ENCODE results near the gene SAMD8.
"Not testable (repeated sequence)": the region's sequence is repeated elsewhere in the genome, so short reads cannot be mapped to it uniquely, and the experiment has no call there.

The SAMD8 gene

GRCh38 chr10:75137533-75138438 lies 26.3 kb downstream of the SAMD8 start:
- DNase-seq (ENCODE audit: low spot score) (peak; percentile 26), FAIRE-seq (no peak)

DNA sequence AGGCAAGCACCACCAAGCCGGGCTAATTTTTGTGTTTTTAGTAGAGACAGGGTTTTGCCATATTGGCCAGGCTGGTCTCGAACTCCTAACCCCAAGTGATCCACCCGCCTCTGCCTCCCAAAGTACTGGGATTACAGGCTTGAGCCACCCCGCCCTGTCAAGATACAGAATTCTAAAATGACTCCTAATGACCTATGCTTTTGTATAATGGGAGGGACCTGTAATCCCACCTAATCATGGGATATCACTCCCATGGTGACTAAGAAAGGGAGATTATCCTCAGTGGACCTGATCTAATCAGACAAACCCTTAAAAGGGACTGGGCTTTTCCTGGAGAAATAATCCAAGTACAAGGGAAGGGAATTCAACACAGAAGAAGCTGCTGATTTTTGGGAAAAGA lies 28.8 kb downstream of the SAMD8 start:
- FAIRE-seq (no peak), DNase-seq (ENCODE audit: low spot score) (no peak)

GRCh38 chr10:75143353-75143752 lies 31.9 kb downstream of the SAMD8 start:
- FAIRE-seq, result no peak
- no peak for DNase-seq (ENCODE audit: low spot score)

DNA sequence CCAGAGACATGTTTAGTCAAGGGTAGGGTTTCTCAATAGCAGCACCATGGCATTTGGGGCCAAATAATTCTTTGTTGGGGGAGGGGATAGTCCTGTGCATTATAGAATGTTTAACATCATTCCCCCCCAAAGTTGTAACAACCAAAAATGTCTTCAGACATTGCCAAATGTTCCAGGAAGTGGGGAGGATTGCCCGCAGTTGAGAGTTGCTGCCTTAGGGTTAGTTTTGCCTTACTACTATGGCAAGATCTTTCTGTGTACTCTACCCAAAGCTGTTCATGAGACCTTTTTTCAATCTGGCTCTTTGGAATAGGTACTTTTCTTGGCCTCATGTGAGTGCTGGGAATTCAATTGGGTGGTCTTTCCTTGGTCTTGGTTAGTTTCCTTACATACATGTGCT lies 34.1 kb downstream of the SAMD8 start:
- DNase-seq (ENCODE audit: low spot score) (no peak), FAIRE-seq (no peak)

GRCh38 chr10:75146780-75147179 lies 35.3 kb downstream of the SAMD8 start:
- FAIRE-seq, result no peak
- DNase-seq (ENCODE audit: low spot score), result no peak

DNA sequence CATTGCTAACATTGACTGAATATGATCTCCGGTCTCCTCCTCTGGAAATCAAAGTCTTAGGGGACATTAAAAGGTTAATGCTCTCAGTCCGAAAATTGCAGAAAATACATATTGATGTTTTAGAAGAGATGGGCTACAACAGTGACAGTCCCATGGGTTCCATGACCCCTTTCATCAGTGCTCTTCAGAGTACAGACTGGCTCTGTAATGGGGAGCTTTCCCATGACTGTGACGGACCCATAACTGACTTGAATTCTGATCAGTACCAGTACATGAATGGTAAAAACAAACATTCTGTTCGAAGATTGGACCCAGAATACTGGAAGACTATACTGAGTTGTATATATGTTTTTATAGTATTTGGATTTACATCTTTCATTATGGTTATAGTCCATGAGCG lies 39.2 kb downstream of the SAMD8 start:
- DNase-seq (ENCODE audit: low spot score) (no peak), FAIRE-seq (no peak)

DNA sequence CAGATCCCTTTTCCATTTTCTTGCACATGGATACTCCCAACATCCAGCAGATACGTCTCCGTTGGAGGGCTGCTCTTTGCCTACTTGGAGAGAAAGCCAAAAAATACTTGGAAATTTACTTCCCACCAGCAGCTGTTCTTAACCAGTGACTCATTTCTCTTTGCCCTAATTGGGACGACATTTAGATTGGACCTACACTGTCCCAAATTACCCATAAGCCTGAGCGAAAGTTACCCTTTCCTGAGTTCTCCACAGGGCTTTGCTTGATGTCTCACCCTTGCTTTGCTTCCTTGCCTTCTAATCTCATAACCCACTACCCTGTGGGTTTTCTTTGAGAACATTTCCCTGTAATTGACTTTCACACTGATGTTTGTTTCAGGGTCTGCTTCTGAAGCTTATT lies 48.1 kb downstream of the SAMD8 start:
- FAIRE-seq (no peak), DNase-seq (ENCODE audit: low spot score) (no peak)

DNA sequence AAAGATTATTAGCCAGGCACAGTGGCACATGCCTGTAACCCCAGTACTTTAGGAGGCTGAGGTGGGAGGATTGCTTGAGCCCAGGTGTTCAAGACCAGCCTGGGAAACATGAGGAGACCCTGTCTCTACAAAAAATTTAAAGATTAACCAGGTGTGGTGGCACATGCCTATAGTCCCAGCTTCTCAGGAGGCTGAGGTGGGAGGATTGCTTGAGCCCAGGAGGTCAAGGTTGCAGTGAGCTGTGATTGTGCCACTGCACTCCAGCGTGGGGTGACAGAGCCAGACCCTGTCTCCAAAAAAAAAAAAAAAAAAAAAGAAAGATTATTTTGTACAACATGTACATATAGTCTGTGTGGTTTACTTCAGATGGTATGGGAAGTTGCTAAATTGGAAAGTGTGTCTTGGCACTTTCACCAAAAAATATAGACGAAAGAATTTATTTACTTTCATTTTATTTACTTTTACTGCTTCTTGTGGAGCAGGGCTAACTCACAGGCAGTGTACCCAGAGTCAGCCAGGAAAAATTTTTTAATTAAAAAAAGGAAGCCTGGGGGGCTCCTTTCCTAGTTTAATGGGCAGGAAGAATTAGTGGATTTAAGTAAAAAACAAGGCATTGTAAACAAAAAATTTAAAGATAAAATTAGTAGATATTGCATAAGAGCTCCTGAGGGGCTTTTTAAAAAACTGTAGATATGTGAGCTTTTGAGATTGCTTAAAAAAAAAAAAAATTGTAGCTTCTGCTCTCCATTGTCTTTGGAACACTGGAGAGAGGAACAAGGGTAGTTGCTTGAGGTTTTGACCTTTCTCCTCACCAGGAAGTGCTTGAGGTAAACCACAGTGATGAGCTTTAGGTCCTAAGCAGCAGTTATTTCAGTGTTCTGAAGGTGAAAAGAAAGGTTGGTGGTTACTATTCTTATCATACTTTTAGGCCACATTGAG lies 54.5 kb downstream of the SAMD8 start:
- DNase-seq (ENCODE audit: low spot score) (no peak), FAIRE-seq (no peak)

GRCh38 chr10:75166623-75166972 lies 55.1 kb downstream of the SAMD8 start:
- DNase-seq (ENCODE audit: low spot score) (no peak), FAIRE-seq (no peak)

DNA sequence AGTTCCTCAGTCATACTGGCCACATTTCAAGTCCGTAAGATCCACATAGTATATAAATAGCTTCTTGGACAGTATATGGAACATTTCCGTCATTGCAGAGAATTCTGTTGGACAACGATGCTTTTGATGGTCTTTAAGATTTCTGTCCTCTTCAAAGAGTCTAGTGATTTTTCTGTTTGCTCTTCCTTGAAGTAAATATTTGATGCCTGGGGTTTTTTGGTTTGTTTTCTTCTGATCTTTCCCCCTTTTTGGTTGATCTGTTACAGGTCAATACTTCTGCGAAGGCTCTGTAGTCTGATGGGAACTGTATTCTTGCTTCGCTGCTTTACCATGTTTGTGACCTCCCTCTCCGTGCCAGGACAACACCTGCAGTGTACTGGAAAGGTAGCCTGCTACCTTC lies 56.8 kb downstream of the SAMD8 start:
- FAIRE-seq, result no peak
- no peak for DNase-seq (ENCODE audit: low spot score)

GRCh38 chr10:75170215-75170614 lies 58.8 kb downstream of the SAMD8 start:
- FAIRE-seq, result no peak

DNA sequence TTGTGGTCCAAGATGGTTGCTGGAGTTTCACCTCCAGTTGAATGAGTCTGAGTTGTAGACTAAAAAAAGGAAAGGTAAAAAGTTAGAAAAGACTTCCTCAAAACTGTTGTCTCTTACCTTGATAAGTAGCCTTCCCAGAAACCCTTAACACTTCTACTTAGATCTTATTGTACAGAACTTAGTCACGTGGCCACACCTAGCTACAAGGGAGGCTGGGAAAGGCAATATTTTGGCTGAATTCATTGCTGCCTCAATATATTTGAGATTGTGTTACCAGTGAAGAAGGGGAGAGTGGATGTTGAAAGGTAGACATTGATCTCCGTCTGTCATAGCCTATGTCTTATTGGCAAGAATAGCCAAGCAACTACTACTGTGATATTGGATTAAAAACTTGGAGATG lies 63.6 kb downstream of the SAMD8 start:
- no peak for FAIRE-seq
- DNase-seq (ENCODE audit: low spot score), result no peak

More at GRCh38 chr10:75170215-75170614, 58.8 kb downstream of the SAMD8 start:
- DNase-seq (ENCODE audit: low spot score), result no peak

DNA sequence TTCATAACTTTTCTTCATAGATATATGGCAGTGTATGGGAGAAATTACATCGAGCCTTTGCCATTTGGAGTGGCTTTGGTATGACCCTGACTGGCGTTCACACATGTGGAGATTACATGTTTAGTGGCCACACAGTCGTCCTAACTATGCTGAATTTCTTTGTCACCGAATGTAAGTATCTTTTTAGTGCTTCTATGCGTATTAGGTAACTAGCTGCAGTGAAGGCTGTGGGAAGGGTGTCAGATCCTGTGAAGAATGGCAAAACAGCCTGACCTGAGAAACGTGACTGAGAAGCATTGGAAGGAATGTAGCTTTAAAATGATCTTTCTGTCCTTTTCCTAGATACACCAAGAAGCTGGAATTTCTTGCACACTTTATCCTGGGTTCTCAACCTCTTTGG lies 64.6 kb downstream of the SAMD8 start:
- FAIRE-seq (no peak), DNase-seq (ENCODE audit: low spot score) (no peak)

DNA sequence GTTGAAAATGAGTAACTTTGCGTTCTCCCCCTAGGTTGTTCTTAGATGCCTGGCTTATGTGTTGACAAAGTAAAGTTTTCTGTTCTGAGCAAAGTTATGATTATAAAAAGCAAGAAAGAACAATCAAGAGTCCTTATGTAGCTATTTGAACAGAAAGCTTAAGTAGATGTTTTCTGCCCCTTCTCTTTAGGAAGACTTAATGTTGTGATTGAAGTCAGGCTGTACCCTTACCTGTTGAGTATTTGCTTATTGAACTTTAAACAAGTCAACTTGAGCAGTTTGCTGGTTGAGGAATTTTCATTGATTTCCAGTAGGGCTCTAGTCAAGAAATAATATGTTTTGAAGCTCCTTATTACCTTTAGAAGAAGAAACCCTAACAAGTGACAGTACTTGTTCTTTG lies 65.3 kb downstream of the SAMD8 start:
- no peak for FAIRE-seq

DNA sequence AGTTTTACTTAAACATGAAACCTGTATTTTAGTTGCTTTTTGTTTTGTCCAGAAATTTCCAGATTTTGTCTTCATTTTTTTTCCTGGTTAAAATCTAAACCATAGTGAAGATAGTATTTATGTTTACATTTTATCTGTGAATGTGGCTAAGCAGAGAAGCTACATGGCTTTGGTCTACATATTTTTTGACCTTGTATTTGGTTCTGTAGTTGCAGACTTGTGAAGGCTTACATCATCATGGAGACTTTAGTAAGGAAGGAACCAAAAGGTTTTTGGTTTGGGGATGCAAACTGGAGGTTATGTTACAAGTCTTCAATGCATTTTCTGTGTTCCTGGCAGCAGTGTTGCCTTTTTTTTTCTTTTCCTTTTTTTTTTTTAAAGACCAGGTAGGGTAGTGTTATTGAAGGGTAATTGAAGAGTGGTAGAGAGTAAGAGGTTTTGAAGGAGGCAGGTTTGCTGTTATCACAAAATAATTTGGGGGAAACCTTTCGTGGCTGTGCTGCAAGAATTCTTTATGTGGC lies 68.3 kb downstream of the SAMD8 start:
- FAIRE-seq (no peak), DNase-seq (ENCODE audit: low spot score) (no peak)

More for the DNA sequence above, 65.3 kb downstream of the SAMD8 start:
- DNase-seq (ENCODE audit: low spot score), result no peak

DNA sequence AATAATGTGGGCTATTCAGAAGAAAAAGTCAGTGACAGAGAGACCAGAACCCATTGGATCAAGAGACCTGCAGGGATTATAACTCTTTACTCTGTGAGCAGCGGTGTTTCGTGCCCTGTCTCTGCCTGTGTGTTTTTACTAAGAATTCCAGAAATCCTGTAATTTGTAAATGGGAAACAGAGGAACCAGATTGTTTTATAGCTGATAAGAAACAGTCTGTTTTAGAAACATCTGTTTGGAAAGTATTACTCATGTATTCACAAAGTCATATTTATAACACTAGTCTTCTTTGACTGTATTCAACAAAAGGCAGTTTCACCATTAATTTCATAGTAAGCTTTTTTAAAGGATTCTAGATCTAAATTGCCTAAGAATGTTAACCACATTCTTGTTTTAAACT lies 69.1 kb downstream of the SAMD8 start:
- FAIRE-seq (no peak), DNase-seq (ENCODE audit: low spot score) (no peak)

GRCh38 chr10:75181073-75181472 lies 69.6 kb downstream of the SAMD8 start:
- DNase-seq (ENCODE audit: low spot score) (no peak), FAIRE-seq (no peak)

- FAIRE-seq, result no peak
- no peak for DNase-seq (ENCODE audit: low spot score)
Observed at GRCh38 chr10:75186310-75186709, 74.9 kb downstream of the SAMD8 start.

DNA sequence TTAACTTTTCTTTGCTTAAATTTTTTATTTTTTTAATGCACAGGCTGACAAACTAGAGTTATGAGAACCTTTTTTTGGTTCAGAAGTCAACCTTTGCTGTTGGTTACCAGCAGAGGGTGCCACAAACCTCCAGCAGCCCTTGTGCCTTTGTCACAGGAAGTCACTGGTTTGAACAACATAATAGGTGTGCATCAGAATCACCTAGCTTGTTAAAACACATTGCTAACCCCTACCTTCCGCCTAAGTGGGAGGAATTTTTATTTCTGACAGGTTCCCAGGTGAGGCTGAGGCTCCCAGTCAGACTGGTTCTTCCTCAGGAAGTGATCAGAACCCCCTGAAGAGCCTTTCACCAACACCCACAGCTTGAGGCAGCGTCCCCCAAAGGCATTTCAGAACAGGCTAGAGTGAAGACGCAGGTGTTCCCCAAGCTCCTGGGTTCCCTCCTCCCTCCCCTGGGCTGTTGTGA lies 76.5 kb downstream of the SAMD8 start:
- FAIRE-seq (no peak), DNase-seq (ENCODE audit: low spot score) (peak; percentile 39)

DNA sequence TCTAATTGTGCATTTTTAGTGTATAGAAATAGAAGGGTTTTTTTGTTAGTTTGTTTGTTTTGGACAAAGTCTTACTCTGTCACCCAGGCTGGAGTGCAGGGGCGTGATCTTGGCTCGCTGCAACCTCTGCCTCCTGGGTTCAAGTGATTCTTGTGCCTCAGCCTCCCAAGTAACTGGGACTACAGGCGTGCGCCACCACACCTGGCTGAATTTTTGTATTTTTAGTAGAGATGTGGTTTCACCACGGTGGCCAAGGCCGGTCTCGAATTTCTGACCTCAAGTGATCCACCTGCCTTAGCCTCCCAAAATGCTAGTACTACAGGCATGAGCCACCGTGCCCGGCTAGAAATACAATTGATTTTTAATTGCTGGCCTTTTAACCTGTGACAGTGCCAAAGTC lies 77.1 kb downstream of the SAMD8 start:
- DNase-seq (ENCODE audit: low spot score); FAIRE-seq: not testable (repeated sequence)

DNA sequence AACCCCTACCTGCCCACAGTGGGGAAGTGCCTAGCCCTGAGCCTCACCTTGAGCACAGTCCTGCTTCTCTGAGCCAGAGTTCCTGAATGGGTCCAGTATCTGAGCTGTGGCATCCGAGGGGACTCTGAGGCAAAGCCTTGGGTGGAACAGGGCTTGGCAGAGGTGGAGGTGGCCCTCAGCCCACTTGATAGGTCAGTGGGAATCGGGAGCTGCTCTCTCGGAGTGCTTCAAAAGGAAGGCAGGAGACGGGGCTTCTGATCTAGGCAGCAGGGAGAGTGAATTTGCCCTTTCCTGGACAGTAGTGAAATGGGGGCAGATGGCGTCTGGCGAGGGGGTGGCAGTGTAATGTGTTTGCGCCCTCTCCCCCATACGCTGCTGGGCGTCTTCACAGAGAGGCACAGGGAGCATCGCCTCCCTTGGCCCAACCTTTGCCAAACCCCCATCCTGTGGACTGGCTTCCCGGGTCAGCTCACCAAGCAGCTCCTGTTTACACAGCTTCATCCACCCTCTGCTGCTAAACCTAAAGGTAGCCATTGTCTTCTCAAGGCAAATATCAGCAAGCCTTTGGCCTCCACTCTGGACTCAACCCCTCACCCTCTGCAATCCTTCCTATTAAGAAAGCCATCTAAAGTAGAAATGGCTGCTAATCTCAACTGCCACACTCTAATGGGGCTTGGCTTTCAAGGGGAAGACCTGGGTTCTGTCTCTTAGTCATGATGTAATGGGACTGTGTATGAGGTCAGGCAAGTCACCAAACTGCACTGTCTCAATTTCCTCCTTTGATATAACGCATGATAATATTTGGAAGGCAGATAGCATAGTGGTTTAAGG lies 78.0 kb downstream of the SAMD8 start:
- no peak for DNase-seq (ENCODE audit: low spot score)
- no peak for FAIRE-seq
